HUES48 (cell line): ENCODE results near the gene USP16.
"Not testable (repeated sequence)": the region's sequence is repeated elsewhere in the genome, so short reads cannot be mapped to it uniquely, and the experiment has no call there.

Experiments
- H3K27ac ChIP-seq: one replicate; pipeline ENCODE4 v1.7.0; 2013; ENCODE audit warnings: low read depth, low read length, inconsistent platforms
- H3K27me3 ChIP-seq: 2 replicates; pipeline ENCODE4 v1.6.1; 2013; ENCODE audit warnings: mild to moderate bottlenecking, low read length; ENCODE audit not compliant: control insufficient read depth, insufficient read depth
- H3K36me3 ChIP-seq: 2 replicates; pipeline ENCODE4 v1.6.1; 2013; ENCODE audit warnings: low read length; ENCODE audit not compliant: control insufficient read depth, insufficient read depth
- H3K4me1 ChIP-seq: 2 replicates; pipeline ENCODE4 v1.6.1; 2013; ENCODE audit warnings: mild to moderate bottlenecking, low read length; ENCODE audit not compliant: control insufficient read depth, insufficient read depth
- H3K4me3 ChIP-seq: 2 replicates; pipeline ENCODE4 v1.5.1; 2013; ENCODE audit warnings: mild to moderate bottlenecking, low read depth, low read length
- H3K9ac ChIP-seq: 2 replicates; pipeline ENCODE4 v1.6.1; 2013; ENCODE audit warnings: mild to moderate bottlenecking, low read depth, low read length, moderate library complexity
- H3K9me3 ChIP-seq: 2 replicates; pipeline ENCODE4 v1.6.1; 2013; ENCODE audit warnings: low read length; ENCODE audit not compliant: control insufficient read depth, insufficient read depth

The USP16 gene

GRCh38 chr21:29005696-29006095 is 18.8 kb upstream of the USP16 start:
- Histone ChIP-seq H3K4me3 (no peak overlapping the region), H3K9ac (no peak overlapping the region), H3K27ac (no peak overlapping the region), H3K27me3 (no peaks in the 10 kb centered on the region), H3K4me1 (no peaks in the 10 kb centered on the region), H3K9me3 (no peaks in the 10 kb centered on the region), H3K36me3 (0 out of 2 replicates have a peak, but pooled peaks cover 3% of the 10 kb centered on the region)

- H3K9ac ChIP-seq, result no peak overlapping the region
- H3K27me3 ChIP-seq, result no peaks in the 10 kb centered on the region
- 0 out of 2 replicates have a peak, but pooled peaks cover 3% of the 10 kb centered on the region for H3K36me3 ChIP-seq
- no peak overlapping the region for H3K4me3 ChIP-seq
- H3K27ac ChIP-seq, result no peak overlapping the region
- no peaks in the 10 kb centered on the region for H3K9me3 ChIP-seq
- no peaks in the 10 kb centered on the region for H3K4me1 ChIP-seq
Observed at GRCh38 chr21:29007135-29007534, 17.3 kb upstream of the USP16 start.

- Histone ChIP-seq H3K9me3 (no peaks in the 10 kb centered on the region), H3K4me3 (no peak overlapping the region), H3K9ac (no peak overlapping the region), H3K27me3 (no peaks in the 10 kb centered on the region), H3K4me1 (no peaks in the 10 kb centered on the region), H3K36me3 (0 out of 2 replicates have a peak, but pooled peaks cover 3% of the 10 kb centered on the region), H3K27ac (no peak overlapping the region)
Observed at GRCh38 chr21:29007810-29008209, 16.7 kb upstream of the USP16 start.

- Histone ChIP-seq H3K9me3 (no peaks in the 10 kb centered on the region), H3K9ac (no peak overlapping the region), H3K4me1 (no peaks in the 10 kb centered on the region), H3K36me3 (0 out of 2 replicates have a peak, but pooled peaks cover 3% of the 10 kb centered on the region), H3K27me3 (no peaks in the 10 kb centered on the region), H3K4me3 (no peak overlapping the region), H3K27ac (no peak overlapping the region)
Observed at GRCh38 chr21:29008367-29008766, 16.1 kb upstream of the USP16 start.

- not testable (repeated sequence) for H3K9me3 ChIP-seq, H3K4me1 ChIP-seq, H3K36me3 ChIP-seq, H3K27ac ChIP-seq, H3K4me3 ChIP-seq, H3K9ac ChIP-seq, H3K27me3 ChIP-seq
Observed at GRCh38 chr21:29011236-29011635, 13.2 kb upstream of the USP16 start.

- Histone ChIP-seq H3K27ac (no peak overlapping the region), H3K9me3 (no peaks in the 10 kb centered on the region), H3K36me3 (no peaks in the 10 kb centered on the region), H3K27me3 (no peaks in the 10 kb centered on the region), H3K9ac (no peak overlapping the region), H3K4me3 (0 out of 2 replicates have a peak overlapping the region, but pooled peaks have one; percentile 80), H3K4me1 (no peaks in the 10 kb centered on the region)
Observed at GRCh38 chr21:29017639-29018237, 6.7 kb upstream of the USP16 start.

- Histone ChIP-seq H3K4me3 (peak overlapping the region; percentile 80), H3K27ac (no peak overlapping the region)
Observed at GRCh38 chr21:29018540-29018939, 5.9 kb upstream of the USP16 start.

GRCh38 chr21:29022166-29022565 is 2.3 kb upstream of the USP16 start:
- Histone ChIP-seq H3K36me3 (no peaks in the 10 kb centered on the region), H3K27ac (no peak overlapping the region), H3K4me3 (no peak overlapping the region), H3K27me3 (no peaks in the 10 kb centered on the region), H3K4me1 (0 out of 2 replicates have a peak, but pooled peaks cover 2% of the 10 kb centered on the region), H3K9ac (no peak overlapping the region), H3K9me3 (no peaks in the 10 kb centered on the region)

More at GRCh38 chr21:29018540-29018939, 5.9 kb upstream of the USP16 start:
- Histone ChIP-seq H3K4me1 (no peaks in the 10 kb centered on the region), H3K36me3 (no peaks in the 10 kb centered on the region), H3K27me3 (no peaks in the 10 kb centered on the region), H3K9ac (peak overlapping the region; percentile 87), H3K9me3 (no peaks in the 10 kb centered on the region)

- Histone ChIP-seq H3K27ac (peak overlapping the region; percentile 95), H3K4me1 (0 out of 2 replicates have a peak, but pooled peaks cover 2% of the 10 kb centered on the region), H3K9ac (peak overlapping the region; percentile 98), H3K9me3 (no peaks in the 10 kb centered on the region), H3K36me3 (peaks cover 9% of the 10 kb centered on the region), H3K27me3 (no peaks in the 10 kb centered on the region), H3K4me3 (peak overlapping the region; percentile 98)
Observed at GRCh38 chr21:29025328-29025713, 853 bp downstream of the USP16 start.

- Histone ChIP-seq H3K9me3 (no peaks in the 10 kb centered on the region), H3K36me3 (peaks cover 45% of the 10 kb centered on the region), H3K27me3 (no peaks in the 10 kb centered on the region)
Observed at GRCh38 chr21:29029524-29029923, 5.1 kb downstream of the USP16 start.

GRCh38 chr21:29030909-29031308 is 6.4 kb downstream of the USP16 start:
- H3K36me3 ChIP-seq, result peaks cover 56% of the 10 kb centered on the region

More at GRCh38 chr21:29029524-29029923, 5.1 kb downstream of the USP16 start:
- Histone ChIP-seq H3K27ac (no peak overlapping the region), H3K4me1 (0 out of 2 replicates have a peak, but pooled peaks cover 2% of the 10 kb centered on the region), H3K9ac (no peak overlapping the region), H3K4me3 (no peak overlapping the region)

More at GRCh38 chr21:29030909-29031308, 6.4 kb downstream of the USP16 start:
- H3K27ac ChIP-seq, result no peak overlapping the region
- H3K9ac ChIP-seq, result no peak overlapping the region
- no peak overlapping the region for H3K4me3 ChIP-seq
- H3K27me3 ChIP-seq, result no peaks in the 10 kb centered on the region
- no peaks in the 10 kb centered on the region for H3K9me3 ChIP-seq
- H3K4me1 ChIP-seq, result no peaks in the 10 kb centered on the region
